Spinal cord (tissue), 10 donors: ENCODE results near the gene CDC37. TPM values are rescaled to one million over a fixed set of nuclear protein-coding genes. Genes with fewer than 3 reads are reported as not detected.

Source experiments
- DNase-seq, 6 donors: peaks; one replicate each; pipeline versions ENCODE4 v3.0.0 to v3.0.0-alpha.2; 2013 to 2015; ENCODE audit warnings: low spot score in 6 of 6, low read depth in 4 of 6
- H3K27ac ChIP-seq: one replicate; pipeline ENCODE4 v1.5.1; 2013; ENCODE audit warnings: low read depth, low read length, control low read depth
- H3K27me3 ChIP-seq: one replicate; pipeline ENCODE4 v1.6.1; 2013; ENCODE audit warnings: low read length; ENCODE audit not compliant: control insufficient read depth, insufficient read depth
- H3K36me3 ChIP-seq: one replicate; pipeline ENCODE4 v1.6.1; 2013; ENCODE audit warnings: low read length; ENCODE audit not compliant: control insufficient read depth, insufficient read depth
- H3K4me1 ChIP-seq: one replicate; pipeline ENCODE4 v1.6.1; 2013; ENCODE audit warnings: low read length; ENCODE audit not compliant: control insufficient read depth, insufficient read depth
- H3K4me3 ChIP-seq: one replicate; pipeline ENCODE4 v1.5.1; 2013; ENCODE audit warnings: low read depth, low read length, control low read depth
- H3K9me3 ChIP-seq: one replicate; pipeline ENCODE4 v1.6.1; 2013; ENCODE audit warnings: low read length; ENCODE audit not compliant: control insufficient read depth, insufficient read depth
- WGBS: methylation state at CpG from one replicate; pipeline ENCODE4 v1.1.5; 2013; ENCODE audit warnings: missing lambda C conversion rate; ENCODE audit not compliant: insufficient coverage; 5-methylcytosine and 5-hydroxymethylcytosine counted together
- polyA plus RNA-seq, 2 donors: library from polyadenylated mRNA; unstranded; fragments of 120-200 nt; gene quantifications; one replicate each; pipeline ENCODE4 v1.2.1, GENCODE V29; 2013; ENCODE audit not compliant: insufficient read length in 2 of 2
- total RNA-seq, 2 donors: library from RNA; depleted of rRNA in 1 of 2; stranded (reverse); fragments of 120-200 nt in 1 of 2; fragments of >200 nt in 1 of 2; gene quantifications; one replicate each; pipeline versions ENCODE4 v1.2.3 to v1.2.4, GENCODE V29; 2013 to 2014
- donor health status: healthy.

Gene CDC37
- total and polyA plus RNA-seq, 4 donors, result 47.4 to 191 (median 157) TPM

- peaks cover 2% of the 10 kb centered on the region for H3K36me3 ChIP-seq
- under 1% methylated on average over 95 of the region's 104 CpGs for WGBS
- peak within 1 kb of the TSS; percentile 37 for H3K4me3 ChIP-seq
- H3K9me3 ChIP-seq, result peaks cover 1% of the 10 kb centered on the region
- peaks cover 50% of the 10 kb centered on the region for H3K4me1 ChIP-seq
- peaks cover 95% of the 10 kb centered on the region for H3K27me3 ChIP-seq
- DNase-seq, result peak in 1 of 6 donors; percentile 19
- H3K27ac ChIP-seq, result no peak within 1 kb of the TSS
Measured at GRCh38 chr19:10420444-10421239, 17.3 kb upstream of the CDC37 start, which contains the start of gene PDE4A. Gene PDE4A (plus strand): TSS chr19:10420538. CDS start chr19:10420765, 227 bp downstream.

- Histone ChIP-seq H3K27me3 (peaks cover 90% of the 10 kb centered on the region), H3K27ac (no peak overlapping the region), H3K4me3 (peak overlapping the region; percentile 37), H3K9me3 (peaks cover 1% of the 10 kb centered on the region), H3K4me1 (peaks cover 48% of the 10 kb centered on the region), H3K36me3 (peaks cover 2% of the 10 kb centered on the region)
- WGBS, result under 1% methylated on average over 52 of the region's 61 CpGs
- DNase-seq, result peak in 3 of 6 donors; percentile 54 to 89 (median 76)
Measured at GRCh38 chr19:10419646-10420443, 16.5 kb upstream of the CDC37 start.

GRCh38 chr19:10419200-10419645, 15.9 kb upstream of the CDC37 start:
- Histone ChIP-seq H3K9me3 (peaks cover 4% of the 10 kb centered on the region), H3K36me3 (no peaks in the 10 kb centered on the region), H3K27ac (no peak overlapping the region), H3K4me3 (no peak overlapping the region), H3K4me1 (peaks cover 42% of the 10 kb centered on the region), H3K27me3 (peaks cover 87% of the 10 kb centered on the region)
- no peak for DNase-seq
- under 1% methylated on average over 31 of the region's 40 CpGs for WGBS

- no peaks in the 10 kb centered on the region for H3K36me3 ChIP-seq
- no peak for DNase-seq
- H3K27ac ChIP-seq, result no peak overlapping the region
- H3K9me3 ChIP-seq, result peaks cover 4% of the 10 kb centered on the region
- WGBS, result under 1% methylated on average over 13 of the region's 32 CpGs
- peaks cover 36% of the 10 kb centered on the region for H3K4me1 ChIP-seq
- no peak overlapping the region for H3K4me3 ChIP-seq
- peaks cover 81% of the 10 kb centered on the region for H3K27me3 ChIP-seq
Measured at GRCh38 chr19:10418485-10419199, 15.3 kb upstream of the CDC37 start.

- no peaks in the 10 kb centered on the region for H3K36me3 ChIP-seq
- no peak overlapping the region for H3K27ac ChIP-seq
- 0% methylated on average over 2 of the region's 3 CpGs for WGBS
- H3K9me3 ChIP-seq, result peaks cover 4% of the 10 kb centered on the region
- DNase-seq, result no peak
- H3K4me1 ChIP-seq, result peaks cover 36% of the 10 kb centered on the region
- no peak overlapping the region for H3K4me3 ChIP-seq
- H3K27me3 ChIP-seq, result peaks cover 77% of the 10 kb centered on the region
Measured at GRCh38 chr19:10418235-10418484, 14.8 kb upstream of the CDC37 start.

- H3K4me1 ChIP-seq, result peaks cover 36% of the 10 kb centered on the region
- H3K9me3 ChIP-seq, result peaks cover 4% of the 10 kb centered on the region
- H3K36me3 ChIP-seq, result no peaks in the 10 kb centered on the region
- 6% methylated on average over 21 of the region's 30 CpGs for WGBS
- no peak overlapping the region for H3K4me3 ChIP-seq
- H3K27me3 ChIP-seq, result peaks cover 72% of the 10 kb centered on the region
- no peak for DNase-seq
- no peak overlapping the region for H3K27ac ChIP-seq
Measured at GRCh38 chr19:10417541-10418234, 14.3 kb upstream of the CDC37 start.

GRCh38 chr19:10416380-10417257, 13.3 kb upstream of the CDC37 start:
- H3K27ac ChIP-seq, result no peak overlapping the region
- peaks cover 62% of the 10 kb centered on the region for H3K27me3 ChIP-seq
- WGBS, result 2% methylated on average over 65 of the region's 67 CpGs
- DNase-seq, result peak in 3 of 6 donors; percentile 47 to 87 (median 85)
- no peaks in the 10 kb centered on the region for H3K36me3 ChIP-seq
- peaks cover 4% of the 10 kb centered on the region for H3K9me3 ChIP-seq
- H3K4me1 ChIP-seq, result peaks cover 36% of the 10 kb centered on the region
- peak overlapping the region; percentile 43 for H3K4me3 ChIP-seq

GRCh38 chr19:10416083-10416379, 12.7 kb upstream of the CDC37 start:
- Histone ChIP-seq H3K9me3 (peaks cover 4% of the 10 kb centered on the region), H3K4me3 (peak overlapping the region; percentile 43), H3K4me1 (peaks cover 36% of the 10 kb centered on the region), H3K27ac (no peak overlapping the region), H3K36me3 (no peaks in the 10 kb centered on the region), H3K27me3 (peaks cover 56% of the 10 kb centered on the region)
- DNase-seq, result no peak
- 7% methylated on average over 9 of the region's 9 CpGs for WGBS
